GM12878 (cell line): ENCODE data around the gene SELENOV. TPM values are rescaled to one million over a fixed set of nuclear protein-coding genes. Genes with fewer than 3 reads are reported as not detected.

Experiments
- ATAC-seq: fragments of 200-7000 bp; cut with Tn5 transposase; 3 replicates; pipeline ENCODE4 v1.9.1; 2020; ENCODE audit warnings: mild to moderate bottlenecking, moderate library complexity
- BruUV-seq: library from RNA; stranded (reverse); fragments of 400-500 nt; replicated peaks from 2 replicates; lab custom pipeline; 2021; lab: Mats Ljungman, UMichigan
- CTCF ChIA-PET: fragments of 300-600 bp; sonication (Branson Sonifier 250); formaldehyde crosslinking; extraction: SDS; loops from one replicate; lab custom pipeline; 2021; ENCODE audit warnings: inconsistent platforms; lab: Yijun Ruan, JAX
- POLR2A ChIA-PET: fragments of 350-600 bp; formaldehyde crosslinking; extraction: SDS; loops from one replicate; lab custom pipeline; 2021; ENCODE audit warnings: inconsistent platforms; lab: Charles Lee
- RAD21 ChIA-PET: fragments of 300-600 bp; sonication (Branson Sonifier 250); formaldehyde crosslinking; loops from one replicate; lab custom pipeline; 2023; ENCODE audit warnings: antibody characterized with exemption; ENCODE audit not compliant: unreplicated experiment; lab: Charles Lee
- SMC1A ChIA-PET: fragments of 300-600 bp; sonication (Branson Sonifier 250); formaldehyde crosslinking; loops from one replicate; lab custom pipeline; 2023; ENCODE audit not compliant: unreplicated experiment, uncharacterized antibody; lab: Charles Lee
- DNase-seq: peaks from one replicate; pipeline ENCODE4 v3.0.0-alpha.2; 2011; ENCODE audit warnings: low read depth, low spot score
- FAIRE-seq: peaks from 3 replicates; lab custom pipeline; 2011; peaks lifted over from hg19 to GRCh38; lab: Jason Lieb, UNC
- H2AFZ ChIP-seq: 2 replicates; pipeline ENCODE4 v1.6.0; 2011; ENCODE audit warnings: low read depth, low read length, control low read depth; ENCODE audit not compliant: control insufficient read depth
- H3K27ac ChIP-seq: 2 replicates; pipeline ENCODE4 v1.5.1; 2011; ENCODE audit warnings: control low read depth; ENCODE audit not compliant: control insufficient read depth, insufficient read depth
- H3K27me3 ChIP-seq, 2 experiments: replicated peaks in 1 of 2; 2 replicates each; pipeline versions ENCODE4 v1.6.0 to v1.6.1; 2011; ENCODE audit warnings: low read length in 1 of 2; ENCODE audit not compliant: control insufficient read depth in 2 of 2, insufficient read depth in 2 of 2
- H3K36me3 ChIP-seq, 2 experiments: 2 replicates each; pipeline ENCODE4 v1.5.1; 2011; ENCODE audit warnings: low read length in 1 of 2; ENCODE audit not compliant: control insufficient read depth in 2 of 2, insufficient read depth in 2 of 2
- H3K4me1 ChIP-seq: 2 replicates; pipeline ENCODE4 v1.6.1; 2011; ENCODE audit warnings: mild to moderate bottlenecking, low read length, moderate library complexity, mixed read lengths; ENCODE audit not compliant: control insufficient read depth, insufficient read depth
- H3K4me2 ChIP-seq: 2 replicates; pipeline ENCODE4 v1.6.0; 2011; ENCODE audit warnings: control low read depth; ENCODE audit not compliant: control insufficient read depth, insufficient read depth
- H3K4me3 ChIP-seq: fragments of 200-600 bp; sonication (generic); 2 replicates; pipeline ENCODE4 v1.5.1; 2016
- H3K79me2 ChIP-seq: 2 replicates; pipeline ENCODE4 v1.6.0; 2011; ENCODE audit warnings: low read length; ENCODE audit not compliant: control insufficient read depth, insufficient read depth
- H3K9ac ChIP-seq: 2 replicates; pipeline ENCODE4 v1.8.0; 2011; ENCODE audit warnings: low read length, control low read depth, mixed read lengths; ENCODE audit not compliant: control insufficient read depth, insufficient read depth
- H3K9me3 ChIP-seq: replicated peaks from 3 replicates; pipeline ENCODE4 v1.5.1; 2011; ENCODE audit warnings: mild to moderate bottlenecking, low read length; ENCODE audit not compliant: control insufficient read depth, insufficient read depth
- H4K20me1 ChIP-seq: 2 replicates; pipeline ENCODE4 v1.6.0; 2011; ENCODE audit not compliant: control insufficient read depth, insufficient read depth
- BHLHE40 ChIP-seq, 2 experiments: fragments of 450-650 bp in 1 of 2; IDR thresholded peaks; 2 replicates each; pipeline ENCODE4 v1.6.1; 2011 to 2017; ENCODE audit warnings: low read depth in 2 of 2, borderline replicate concordance in 1 of 2, improper control_type of control experiment in 1 of 2, low read length in 1 of 2, mild to moderate bottlenecking in 1 of 2
- BMI1 ChIP-seq: fragments of 450-650 bp; IDR thresholded peaks from 2 replicates; pipeline ENCODE4 v1.6.1; 2016; ENCODE audit warnings: mild to moderate bottlenecking, moderate library complexity, borderline replicate concordance
- CHD1 ChIP-seq: IDR thresholded peaks from 2 replicates; pipeline ENCODE4 v1.6.1; 2012; ENCODE audit warnings: low read depth, low read length, improper control_type of control experiment
- CREB1 ChIP-seq: IDR thresholded peaks from 2 replicates; pipeline ENCODE4 v1.6.1; 2012; ENCODE audit warnings: low read depth, mild to moderate bottlenecking, inconsistent platforms
- MAX ChIP-seq: IDR thresholded peaks from 2 replicates; pipeline ENCODE4 v1.6.1; 2012; ENCODE audit warnings: low read depth, low read length, improper control_type of control experiment
- NBN ChIP-seq: fragments of 450-650 bp; IDR thresholded peaks from 2 replicates; pipeline ENCODE4 v1.6.1; 2016
- SREBF1 ChIP-seq: IDR thresholded peaks from 2 replicates; pipeline ENCODE4 v1.6.1; 2012; ENCODE audit warnings: mild to moderate bottlenecking, low read length
- WGBS: methylation state at CpG from one replicate; pipeline ENCODE4 v1.1.6; 2016; ENCODE audit warnings: low lambda C conversion rate; ENCODE audit not compliant: insufficient replicate concordance, insufficient coverage; ENCODE audit errors: missing lambda C conversion rate; 5-methylcytosine and 5-hydroxymethylcytosine counted together
- in situ Hi-C: fragments of 300-500 bp; cut with MboI; formaldehyde crosslinking; loops from 9 replicates; pipeline ENCODE4 v1.14.3; 2018; ENCODE audit warnings: mixed read lengths
- intact Hi-C: fragments of 100-400 bp; cut with micrococcal nuclease; formaldehyde crosslinking; loops from one replicate; pipeline ENCODE4 v1.14.2; 2022; ENCODE audit not compliant: unreplicated experiment
- polyA plus RNA-seq, 11 experiments: library from polyadenylated mRNA; depleted of rRNA in 4 of 11; unstranded in 6 of 11; stranded (reverse) in 5 of 11; fragments of >200 nt; fragmentation: Nextera tagmentation in 4 of 11; fragmentation: Illumina TruSeq in 1 of 11; extraction: Ambion mirVana in 4 of 11; extraction: Trizol in 1 of 11; gene quantifications; 1 replicate in 1 of 11; 2 replicates in 10 of 11; pipeline versions ENCODE4 v1.2.1 to v1.2.3, GENCODE V29; 2011 to 2016; ENCODE audit warnings: inconsistent platforms in 2 of 11, missing spikeins in 2 of 11, low read depth in 1 of 11
- total RNA-seq, 4 experiments: library from RNA; depleted of rRNA in 3 of 4; stranded (reverse); fragments of >200 nt in 3 of 4; fragmentation: Illumina TruSeq in 1 of 4; extraction: Trizol in 1 of 4; gene quantifications; 2 replicates each; pipeline versions ENCODE4 v1.2.1 to v1.2.3, GENCODE V29; 2013 to 2021
- TF ChIP-seq, protein P1 (sequence below): IDR thresholded peaks from 2 replicates; pipeline ENCODE4 v1.6.1; 2012; ENCODE audit warnings: improper control_type of control experiment, low read depth, low read length; ENCODE audit not compliant: insufficient replicate concordance
- TF ChIP-seq, protein P2 (sequence below): fragments of 150-350 bp; IDR thresholded peaks from 2 replicates; pipeline ENCODE4 v1.6.1; 2016; ENCODE audit warnings: low read depth, low read length

Gene SELENOV
- total and polyA plus RNA-seq, 10 of the 15 experiments (the other 5 are each of a cell fraction or from before 2014, with no cell fraction given): not detected

GRCh38 chr19:39492788-39493187, 22.2 kb upstream of the SELENOV start:
- Histone ChIP-seq H3K9ac (no peak overlapping the region), H3K27ac (no peak overlapping the region), H3K4me3 (no peak overlapping the region), H3K4me1 (peaks cover 2% of the 10 kb centered on the region; the same call in 1 of the 2 replicates), H3K36me3 (peaks cover 14 to 18% of the 10 kb centered on the region in 2 experiments; a peak in 3 of 4 replicates), H2AFZ (no peak overlapping the region), H4K20me1 (no peaks in the 10 kb centered on the region), H3K4me2 (no peak overlapping the region), H3K79me2 (no peaks in the 10 kb centered on the region), H3K9me3 (no peaks in the 10 kb centered on the region), H3K27me3 (peaks cover 0 to 3% of the 10 kb centered on the region in 2 experiments; a peak in 1 of 4 replicates)
- DNase-seq: no peak
- in situ Hi-C loops: no loop called here
- ChIA-PET CTCF (no interaction called here), POLR2A (no interaction called here), SMC1A (interaction anchor here (0.8 to 1.2 kb wide), 2 partner anchors 42 to 52 kb away, joined by 3 read pairs; no protein-coding TSS in a partner anchor), RAD21 (no interaction called here)
- FAIRE-seq: no peak
- WGBS: 66% methylated on average over 2 of the region's 3 CpGs
- intact Hi-C loops: no loop called here
- no peak for ATAC-seq
- BruUV-seq: no TSS peak
- TF ChIP-seq BHLHE40 (IDR thresholded peaks at IDR 0.05; ENCODE audit: borderline replicate concordance in 1 of 2, low read depth in 2 of 2, low read length in 1 of 2) (no peak), SREBF1 (no peak), CHD1 (no peak), NBN (no peak), MAX (no peak), CREB1 (no peak), BMI1 (no peak)
- TF ChIP-seq, protein P1, sequence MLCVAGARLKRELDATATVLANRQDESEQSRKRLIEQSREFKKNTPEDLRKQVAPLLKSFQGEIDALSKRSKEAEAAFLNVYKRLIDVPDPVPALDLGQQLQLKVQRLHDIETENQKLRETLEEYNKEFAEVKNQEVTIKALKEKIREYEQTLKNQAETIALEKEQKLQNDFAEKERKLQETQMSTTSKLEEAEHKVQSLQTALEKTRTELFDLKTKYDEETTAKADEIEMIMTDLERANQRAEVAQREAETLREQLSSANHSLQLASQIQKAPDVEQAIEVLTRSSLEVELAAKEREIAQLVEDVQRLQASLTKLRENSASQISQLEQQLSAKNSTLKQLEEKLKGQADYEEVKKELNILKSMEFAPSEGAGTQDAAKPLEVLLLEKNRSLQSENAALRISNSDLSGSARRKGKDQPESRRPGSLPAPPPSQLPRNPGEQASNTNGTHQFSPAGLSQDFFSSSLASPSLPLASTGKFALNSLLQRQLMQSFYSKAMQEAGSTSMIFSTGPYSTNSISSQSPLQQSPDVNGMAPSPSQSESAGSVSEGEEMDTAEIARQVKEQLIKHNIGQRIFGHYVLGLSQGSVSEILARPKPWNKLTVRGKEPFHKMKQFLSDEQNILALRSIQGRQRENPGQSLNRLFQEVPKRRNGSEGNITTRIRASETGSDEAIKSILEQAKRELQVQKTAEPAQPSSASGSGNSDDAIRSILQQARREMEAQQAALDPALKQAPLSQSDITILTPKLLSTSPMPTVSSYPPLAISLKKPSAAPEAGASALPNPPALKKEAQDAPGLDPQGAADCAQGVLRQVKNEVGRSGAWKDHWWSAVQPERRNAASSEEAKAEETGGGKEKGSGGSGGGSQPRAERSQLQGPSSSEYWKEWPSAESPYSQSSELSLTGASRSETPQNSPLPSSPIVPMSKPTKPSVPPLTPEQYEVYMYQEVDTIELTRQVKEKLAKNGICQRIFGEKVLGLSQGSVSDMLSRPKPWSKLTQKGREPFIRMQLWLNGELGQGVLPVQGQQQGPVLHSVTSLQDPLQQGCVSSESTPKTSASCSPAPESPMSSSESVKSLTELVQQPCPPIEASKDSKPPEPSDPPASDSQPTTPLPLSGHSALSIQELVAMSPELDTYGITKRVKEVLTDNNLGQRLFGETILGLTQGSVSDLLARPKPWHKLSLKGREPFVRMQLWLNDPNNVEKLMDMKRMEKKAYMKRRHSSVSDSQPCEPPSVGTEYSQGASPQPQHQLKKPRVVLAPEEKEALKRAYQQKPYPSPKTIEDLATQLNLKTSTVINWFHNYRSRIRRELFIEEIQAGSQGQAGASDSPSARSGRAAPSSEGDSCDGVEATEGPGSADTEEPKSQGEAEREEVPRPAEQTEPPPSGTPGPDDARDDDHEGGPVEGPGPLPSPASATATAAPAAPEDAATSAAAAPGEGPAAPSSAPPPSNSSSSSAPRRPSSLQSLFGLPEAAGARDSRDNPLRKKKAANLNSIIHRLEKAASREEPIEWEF: no peak
- TF ChIP-seq, protein P2, sequence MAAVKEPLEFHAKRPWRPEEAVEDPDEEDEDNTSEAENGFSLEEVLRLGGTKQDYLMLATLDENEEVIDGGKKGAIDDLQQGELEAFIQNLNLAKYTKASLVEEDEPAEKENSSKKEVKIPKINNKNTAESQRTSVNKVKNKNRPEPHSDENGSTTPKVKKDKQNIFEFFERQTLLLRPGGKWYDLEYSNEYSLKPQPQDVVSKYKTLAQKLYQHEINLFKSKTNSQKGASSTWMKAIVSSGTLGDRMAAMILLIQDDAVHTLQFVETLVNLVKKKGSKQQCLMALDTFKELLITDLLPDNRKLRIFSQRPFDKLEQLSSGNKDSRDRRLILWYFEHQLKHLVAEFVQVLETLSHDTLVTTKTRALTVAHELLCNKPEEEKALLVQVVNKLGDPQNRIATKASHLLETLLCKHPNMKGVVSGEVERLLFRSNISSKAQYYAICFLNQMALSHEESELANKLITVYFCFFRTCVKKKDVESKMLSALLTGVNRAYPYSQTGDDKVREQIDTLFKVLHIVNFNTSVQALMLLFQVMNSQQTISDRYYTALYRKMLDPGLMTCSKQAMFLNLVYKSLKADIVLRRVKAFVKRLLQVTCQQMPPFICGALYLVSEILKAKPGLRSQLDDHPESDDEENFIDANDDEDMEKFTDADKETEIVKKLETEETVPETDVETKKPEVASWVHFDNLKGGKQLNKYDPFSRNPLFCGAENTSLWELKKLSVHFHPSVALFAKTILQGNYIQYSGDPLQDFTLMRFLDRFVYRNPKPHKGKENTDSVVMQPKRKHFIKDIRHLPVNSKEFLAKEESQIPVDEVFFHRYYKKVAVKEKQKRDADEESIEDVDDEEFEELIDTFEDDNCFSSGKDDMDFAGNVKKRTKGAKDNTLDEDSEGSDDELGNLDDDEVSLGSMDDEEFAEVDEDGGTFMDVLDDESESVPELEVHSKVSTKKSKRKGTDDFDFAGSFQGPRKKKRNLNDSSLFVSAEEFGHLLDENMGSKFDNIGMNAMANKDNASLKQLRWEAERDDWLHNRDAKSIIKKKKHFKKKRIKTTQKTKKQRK: no peak
